CD8-positive, alpha-beta memory T cell (primary cell): Measurements from ENCODE around the gene NFILZ. TPM values are rescaled to one million over a fixed set of nuclear protein-coding genes. Genes with fewer than 3 reads are reported as not detected.

Source experiments
- polyA plus RNA-seq: library from polyadenylated mRNA; unstranded; fragments of 300-500 nt; fragmentation: Illumina TruSeq; gene quantifications from one replicate; pipeline ENCODE4 v1.2.3, GENCODE V29; 2021
- total RNA-seq, 2 experiments: library from RNA; stranded (reverse); gene quantifications; one replicate each; pipeline ENCODE4 v1.2.3, GENCODE V29; 2021

NFILZ gene
- total and polyA plus RNA-seq, 3 experiments from 2014 or later, result not detected

Other genes with a start within 250 kb of the NFILZ start
- gene RAB11B, start 240.3 kb upstream of the NFILZ start, total RNA-seq, result 10 to 100 TPM; 61.7 to 69.7 TPM
- gene RAB11B, start 240.3 kb upstream of the NFILZ start, polyA plus RNA-seq, result 87.4 TPM
- 10 to 100 TPM; 13.1 to 14.1 TPM for gene MARCHF2, start 217.3 kb upstream of the NFILZ start, total RNA-seq
- gene MARCHF2, start 217.3 kb upstream of the NFILZ start, polyA plus RNA-seq, result 51.0 TPM
- 100 to 1,000 TPM; 336 to 338 TPM for gene HNRNPM, start 185.7 kb upstream of the NFILZ start, total RNA-seq
- 311 TPM for gene HNRNPM, start 185.7 kb upstream of the NFILZ start, polyA plus RNA-seq
- under 1 TPM; 0.55 to 0.64 TPM for gene PRAM1, start 128.0 kb upstream of the NFILZ start, total RNA-seq
- gene PRAM1, start 128.0 kb upstream of the NFILZ start, polyA plus RNA-seq, result 0.39 TPM
- gene ZNF414, start 116.5 kb upstream of the NFILZ start, total RNA-seq, result 10 to 100 TPM; 25.7 to 26.0 TPM
- gene ZNF414, start 116.5 kb upstream of the NFILZ start, polyA plus RNA-seq, result 18.0 TPM
- 10 to 100 TPM; 68.0 to 81.3 TPM for gene MYO1F, start 53.2 kb upstream of the NFILZ start, total RNA-seq
- gene MYO1F, start 53.2 kb upstream of the NFILZ start, polyA plus RNA-seq, result 161 TPM
- 10 to 100 TPM; 13.2 to 16.2 TPM for gene ADAMTS10, start 19.9 kb upstream of the NFILZ start, total RNA-seq
- gene ADAMTS10, start 19.9 kb upstream of the NFILZ start, polyA plus RNA-seq, result 1.3 TPM
- gene ACTL9, start 68.2 kb downstream of the NFILZ start, total RNA-seq, result not detected
- not detected for gene ACTL9, start 68.2 kb downstream of the NFILZ start, polyA plus RNA-seq
- not detected for gene OR2Z1, start 91.0 kb downstream of the NFILZ start, total RNA-seq
- not detected for gene OR2Z1, start 91.0 kb downstream of the NFILZ start, polyA plus RNA-seq
- 10 to 100 TPM; 23.9 to 25.2 TPM for gene ZNF558, start 201.7 kb downstream of the NFILZ start, total RNA-seq
- gene ZNF558, start 201.7 kb downstream of the NFILZ start, polyA plus RNA-seq, result 7.3 TPM
- not detected for gene MBD3L1, start 201.7 kb downstream of the NFILZ start, total RNA-seq
- not detected for gene MBD3L1, start 201.7 kb downstream of the NFILZ start, polyA plus RNA-seq